ENCODE results near the gene CALR3. TPM values are rescaled to one million over a fixed set of nuclear protein-coding genes. Genes with fewer than 3 reads are reported as not detected.

Gene CALR3
- total and polyA plus RNA-seq, 2 of the 8 experiments (the other 6 are each of a cell fraction or from before 2014, with no cell fraction given): 0.11 to 0.32 TPM

GRCh38 chr19:16542910-16543472 is 47.0 kb upstream of the CALR3 start:
- Histone ChIP-seq H4K8ac (ENCODE audit: extremely low read depth, insufficient read depth, low read length) (peak overlapping the region; percentile 97; the same call in 1 of the 2 replicates), H3K27ac (ENCODE audit: low read depth, low read length) (peak overlapping the region; percentile 89), H2AFZ (ENCODE audit: low read length) (no peak overlapping the region), H3K4me1 (replicated peaks in 1 of 4; ENCODE audit: control insufficient read depth in 3 of 4, insufficient read depth in 4 of 4, low read length in 3 of 4) (peaks cover 0 to 5% (median 3%) of the 10 kb centered on the region in 4 experiments; a peak in 4 of 7 replicates), H2BK12ac (ENCODE audit: low read depth, low read length) (no peak overlapping the region), H4K5ac (ENCODE audit: insufficient read length, low read depth, low read length) (peak overlapping the region; percentile 86), H3K27me3 (replicated peaks in 1 of 4; ENCODE audit: control insufficient read depth in 3 of 4, extremely low read depth in 1 of 4, insufficient read depth in 3 of 4, low read length in 3 of 4) (no peaks in the 10 kb centered on the region), H3K4me2 (ENCODE audit: insufficient read depth in 1 of 2, low read depth in 2 of 2, low read length in 2 of 2) (peak overlapping the region; percentile 66 to 78), H2BK20ac (ENCODE audit: low read length) (no peak overlapping the region), H3K18ac (ENCODE audit: extremely low read depth, low read length) (peak overlapping the region; percentile 13; the same call in 1 of the 2 replicates), H4K20me1 (replicated peaks in 1 of 2; ENCODE audit: control insufficient read depth in 1 of 2, insufficient read depth in 2 of 2, low read length in 2 of 2) (peaks cover 7 to 17% of the 10 kb centered on the region in 2 experiments), H2BK5ac (ENCODE audit: low read depth, low read length) (peak overlapping the region; percentile 80), H3K56ac (replicated peaks; ENCODE audit: insufficient read length, low read depth, low read length) (peak overlapping the region; percentile 64), H3K79me2 (ENCODE audit: control insufficient read depth in 1 of 2, insufficient read depth in 2 of 2, low read length in 2 of 2) (peaks cover 31 to 51% of the 10 kb centered on the region in 2 experiments), H2BK15ac (ENCODE audit: low read length) (no peak overlapping the region), H3K36me3 (ENCODE audit: control insufficient read depth in 2 of 4, insufficient read depth in 4 of 4, low read length in 3 of 4) (peaks cover 0 to 13% (median 2%) of the 10 kb centered on the region in 4 experiments; a peak in 2 of 8 replicates), H3K4me3 (ENCODE audit: extremely low read depth in 1 of 4, insufficient read depth in 2 of 4, low read depth in 3 of 4, low read length in 4 of 4) (peak overlapping the region; percentile 86 to 99 (median 99)), H4K91ac (replicated peaks; ENCODE audit: insufficient read length, low read length) (peak overlapping the region; percentile 74), H2AK5ac (ENCODE audit: low read depth, low read length) (no peak overlapping the region), H3K23ac (ENCODE audit: insufficient read length) (no peak overlapping the region), H3K79me1 (ENCODE audit: low read depth, low read length) (peaks cover 3% of the 10 kb centered on the region; the same call in 1 of the 2 replicates), H3K14ac (ENCODE audit: insufficient read length) (no peak overlapping the region), H3K23me2 (ENCODE audit: low read depth, low read length) (peaks cover 6% of the 10 kb centered on the region; the same call in 1 of the 2 replicates), H2BK120ac (replicated peaks; ENCODE audit: low read depth, low read length) (no peak overlapping the region), H3K4ac (replicated peaks; ENCODE audit: insufficient read length, low read depth, low read length) (no peak overlapping the region), H3K9ac (replicated peaks in 1 of 4; ENCODE audit: extremely low read depth in 1 of 4, low read depth in 3 of 4, low read length in 3 of 4) (peak overlapping the region; percentile 85 to 92 (median 91)), H3K9me3 (ENCODE audit: insufficient read depth in 2 of 2, low read depth in 1 of 2, low read length in 1 of 2) (no peaks in the 10 kb centered on the region)
- CTCF ChIA-PET (ENCODE audit: partially characterized antibody): interaction anchor here (0.6 kb wide), 1 partner anchor 93 kb away, joined by 3 read pairs; no protein-coding TSS in a partner anchor
- POLR2A ChIA-PET (ENCODE audit: partially characterized antibody): interaction anchor here (0.8 to 1.4 kb wide), 4 partner anchors 15 to 34 kb away, joined by 3 to 4 read pairs (median 4); no protein-coding TSS in a partner anchor
- no peak for DNase-seq (ENCODE audit: low read depth in 1 of 2, low spot score in 2 of 2)
- whole genome bisulfite sequencing, 2 experiments (ENCODE audit: extremely low coverage in 1 of 2, insufficient coverage in 1 of 2, insufficient read length in 1 of 2, insufficient replicate concordance in 2 of 2, low coverage in 1 of 2, low lambda C conversion rate in 2 of 2, missing lambda C conversion rate in 1 of 2): 17% methylated on average over 13 of the region's 15 CpGs; no CpG with 5 or more reads in 1 of the 2 experiments
- FAIRE-seq: no peak
- no peak for TF ChIP-seq NANOG (IDR thresholded peaks at IDR 0.05; ENCODE audit: insufficient read depth, low read depth, low read length, poor library complexity, severe bottlenecking)
- no peak for TF ChIP-seq RFX5 (IDR thresholded peaks at IDR 0.05; ENCODE audit: borderline replicate concordance, low read depth, low read length)
- TF ChIP-seq BRCA1 (IDR thresholded peaks at IDR 0.05; ENCODE audit: low read depth, low read length): no peak
- TF ChIP-seq FOSL1 (IDR thresholded peaks at IDR 0.05; ENCODE audit: insufficient read depth, low read depth, low read length): no peak
- no peak for TF ChIP-seq YY1 (IDR thresholded peaks at IDR 0.05; ENCODE audit: low read depth, low read length)
- TF ChIP-seq SIX5 (IDR thresholded peaks at IDR 0.05; ENCODE audit: low read depth, low read length): no peak
- TF ChIP-seq NRF1 (IDR thresholded peaks at IDR 0.05; ENCODE audit: low read depth, low read length): no peak
- TF ChIP-seq ZNF274 (IDR thresholded peaks at IDR 0.05; ENCODE audit: borderline replicate concordance, extremely low read depth, low read length): no peak
- no peak for TF ChIP-seq TAF1 (IDR thresholded peaks at IDR 0.05; ENCODE audit: low read depth, low read length)
- no peak for TF ChIP-seq EZH2 (IDR thresholded peaks at IDR 0.05; ENCODE audit: low read depth, low read length, severe bottlenecking)
- TF ChIP-seq CTBP2 (IDR thresholded peaks at IDR 0.05; ENCODE audit: borderline replicate concordance, insufficient read depth, insufficient read length, low read length): no peak
- TF ChIP-seq BACH1 (IDR thresholded peaks at IDR 0.05; ENCODE audit: low read length): no peak
- TF ChIP-seq EP300 (IDR thresholded peaks at IDR 0.05; ENCODE audit: borderline replicate concordance in 1 of 2, low read depth in 2 of 2, low read length in 2 of 2): no peak

All from H1 (cell line).